ENCODE results near the gene TCEAL4. TPM values are rescaled to one million over a fixed set of nuclear protein-coding genes. Genes with fewer than 3 reads are reported as not detected.

Gene TCEAL4
- total RNA-seq, 2 donors from 2014 or later, result 75.3 to 78.0 TPM

GRCh38 chrX:103554687-103555424 lies 30.5 kb upstream of the TCEAL4 start:
- peak overlapping the region; percentile 28 to 41 for H3K4me3 ChIP-seq
- no peak for DNase-seq (ENCODE audit: low spot score)
- H3K4me1 ChIP-seq, result no peaks in the 10 kb centered on the region
- H3K36me3 ChIP-seq, result no peaks in the 10 kb centered on the region
- H3K27ac ChIP-seq, result no peak overlapping the region
- no peak for TF ChIP-seq CTCF (IDR thresholded peaks at IDR 0.05)
- no peaks in the 10 kb centered on the region for H3K9me3 ChIP-seq
- H3K27me3 ChIP-seq, result no peaks in the 10 kb centered on the region

DNA sequence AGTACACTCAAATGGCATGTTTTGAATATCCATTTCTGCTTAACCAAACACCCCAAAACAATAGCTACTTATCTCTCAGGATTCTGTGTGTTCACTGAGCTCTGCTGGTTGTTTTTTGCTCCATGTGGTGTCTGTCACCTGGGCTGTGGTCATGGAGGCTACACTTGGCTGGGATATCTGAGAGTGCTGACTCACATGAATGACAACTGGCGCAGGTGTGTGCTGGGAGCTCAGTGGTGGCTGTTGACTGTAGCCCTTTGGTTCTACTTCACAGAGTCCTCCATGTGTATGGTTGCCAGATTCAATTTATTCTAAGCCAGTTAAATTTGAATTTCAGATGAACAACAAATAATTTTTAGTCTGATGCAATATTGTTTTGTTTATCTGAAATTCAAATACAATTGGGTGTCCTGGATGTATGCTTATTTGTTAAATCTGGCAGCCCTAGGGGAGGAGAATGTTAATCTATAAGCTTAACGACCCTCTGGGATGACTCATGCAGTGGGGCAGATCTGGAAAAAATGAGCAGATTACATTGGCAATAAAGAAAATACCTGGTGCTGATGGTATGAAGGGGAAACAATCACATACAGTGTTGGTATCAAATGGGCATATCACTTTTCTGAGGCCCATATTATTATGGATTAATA lies 28.2 kb upstream of the TCEAL4 start:
- Histone ChIP-seq H3K4me1 (no peaks in the 10 kb centered on the region), H3K9me3 (no peaks in the 10 kb centered on the region), H3K4me3 (no peak overlapping the region), H3K36me3 (no peaks in the 10 kb centered on the region), H3K27ac (no peak overlapping the region), H3K27me3 (no peaks in the 10 kb centered on the region)
- TF ChIP-seq CTCF (IDR thresholded peaks at IDR 0.05), result no peak
- DNase-seq (ENCODE audit: low spot score), result no peak

DNA sequence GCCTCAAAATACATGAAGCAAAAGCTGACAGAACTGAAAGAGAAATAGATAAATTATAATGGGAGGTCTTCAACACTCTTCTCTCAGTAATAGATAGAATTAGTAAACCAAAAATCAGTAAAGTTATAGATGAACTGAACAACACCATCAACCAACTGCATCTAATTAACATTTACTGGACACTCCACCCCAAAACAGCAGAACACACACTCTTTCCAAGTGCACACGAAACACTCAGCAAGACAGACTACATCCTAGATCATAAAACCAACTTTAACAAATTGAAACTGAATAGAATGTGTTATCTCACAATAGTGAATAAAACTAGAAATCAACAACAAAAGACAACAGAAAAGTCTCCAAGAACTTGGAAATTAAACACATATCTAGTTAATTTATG lies 25.1 kb upstream of the TCEAL4 start:
- TF ChIP-seq CTCF (IDR thresholded peaks at IDR 0.05), result no peak
- Histone ChIP-seq H3K27me3 (no peaks in the 10 kb centered on the region), H3K9me3 (no peaks in the 10 kb centered on the region)

DNA sequence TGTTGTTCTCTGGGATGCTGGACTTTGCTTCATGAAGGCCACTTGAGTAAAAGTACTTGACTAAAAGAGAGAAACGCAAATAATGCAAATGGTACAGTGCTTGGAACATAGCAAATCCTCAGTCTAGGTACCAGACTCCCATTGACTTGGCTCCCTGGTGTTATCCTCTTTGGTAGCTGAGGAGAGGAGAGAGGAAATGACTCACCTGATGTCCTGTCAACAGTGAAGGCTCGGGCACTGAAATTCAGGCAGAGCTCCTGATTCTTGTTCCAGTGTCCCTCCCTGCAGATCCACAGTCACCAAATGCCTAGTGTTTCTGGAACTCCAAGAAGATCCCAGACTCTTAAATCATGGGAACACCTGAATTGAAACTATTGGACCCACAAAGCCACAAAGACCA lies 22.5 kb upstream of the TCEAL4 start:
- H3K27me3 ChIP-seq, result no peaks in the 10 kb centered on the region

More for the DNA sequence above, 25.1 kb upstream of the TCEAL4 start:
- Histone ChIP-seq H3K27ac (no peak overlapping the region), H3K36me3 (no peaks in the 10 kb centered on the region), H3K4me1 (no peaks in the 10 kb centered on the region), H3K4me3 (no peak overlapping the region)
- DNase-seq (ENCODE audit: low spot score), result no peak

GRCh38 chrX:103565197-103565596 lies 20.1 kb upstream of the TCEAL4 start:
- DNase-seq (ENCODE audit: low spot score), result no peak
- H3K4me1 ChIP-seq, result no peaks in the 10 kb centered on the region
- no peaks in the 10 kb centered on the region for H3K27me3 ChIP-seq
- no peaks in the 10 kb centered on the region for H3K36me3 ChIP-seq
- H3K4me3 ChIP-seq, result no peak overlapping the region
- no peak for TF ChIP-seq CTCF (IDR thresholded peaks at IDR 0.05)
- H3K27ac ChIP-seq, result no peak overlapping the region
- H3K9me3 ChIP-seq, result no peaks in the 10 kb centered on the region

More for the DNA sequence above, 22.5 kb upstream of the TCEAL4 start:
- no peak for TF ChIP-seq CTCF (IDR thresholded peaks at IDR 0.05)
- DNase-seq (ENCODE audit: low spot score), result no peak
- H3K36me3 ChIP-seq, result no peaks in the 10 kb centered on the region
- H3K4me1 ChIP-seq, result no peaks in the 10 kb centered on the region
- H3K9me3 ChIP-seq, result no peaks in the 10 kb centered on the region
- no peak overlapping the region for H3K27ac ChIP-seq
- no peak overlapping the region for H3K4me3 ChIP-seq

Measured in right atrium auricular region (tissue), 2 donors.